HCT116 (cell line): ENCODE data around the gene ZMYM2. TPM values are rescaled to one million over a fixed set of nuclear protein-coding genes. Genes with fewer than 3 reads are reported as not detected.

Source experiments
- ATAC-seq: fragments of 200-7000 bp; cut with Tn5 transposase; 2 replicates; pipeline ENCODE4 v1.9.1; 2020; ENCODE audit warnings: mild to moderate bottlenecking, moderate library complexity
- BruUV-seq: library from RNA; stranded (reverse); fragments of 400-500 nt; replicated peaks from 2 replicates; lab custom pipeline; 2021; lab: Mats Ljungman, UMichigan
- CTCF ChIA-PET: fragments of 300-600 bp; sonication (Branson Sonifier 250); formaldehyde crosslinking; loops from one replicate; lab custom pipeline; 2021; ENCODE audit warnings: antibody characterized with exemption; lab: Charles Lee
- POLR2A ChIA-PET: fragments of 300-600, 350-600 bp; sonication (Branson Sonifier 250); formaldehyde crosslinking; loops from one replicate; lab custom pipeline; 2021; ENCODE audit warnings: antibody characterized with exemption; lab: Charles Lee
- RAD21 ChIA-PET, 2 experiments: fragments of 300-600 bp; sonication (Branson Sonifier 250); formaldehyde crosslinking; loops; one replicate each; lab custom pipeline; 2023; ENCODE audit warnings: low total read pairs in 2 of 2; ENCODE audit not compliant: uncharacterized antibody in 2 of 2, unreplicated experiment in 2 of 2, low non-redundant PET in 1 of 2; lab: Charles Lee
- DNase-seq: peaks from one replicate; pipeline ENCODE4 v3.0.0-alpha.2; 2010; ENCODE audit warnings: low read depth, low spot score
- H2AFZ ChIP-seq: fragments of 200-600 bp; shearing (Covaris generic), sonication (generic); 2 replicates; pipeline ENCODE4 v1.6.1; 2017; ENCODE audit warnings: low read depth, mixed run types, mixed read lengths, antibody characterized with exemption, low read length; ENCODE audit not compliant: poor library complexity, severe bottlenecking
- H3K27ac ChIP-seq: 2 replicates; pipeline ENCODE4 v1.5.1; 2012; ENCODE audit warnings: low read depth, low read length
- H3K27me3 ChIP-seq: fragments of 200-600 bp; sonication (generic); 2 replicates; pipeline ENCODE4 v1.6.1; 2016; ENCODE audit warnings: mixed run types, low read length, mixed read lengths; ENCODE audit not compliant: insufficient read depth
- H3K36me3 ChIP-seq, 2 experiments: fragments of 200-500 bp in 1 of 2; fragments of 200-600 bp in 1 of 2; sonication (Bioruptor generic) in 1 of 2; sonication (generic) in 1 of 2; 2 replicates each; pipeline versions ENCODE4 v1.5.1 to v1.6.1; 2014 to 2016; ENCODE audit warnings: low read length in 2 of 2, inconsistent platforms in 1 of 2, mixed read lengths in 1 of 2, mixed run types in 1 of 2; ENCODE audit not compliant: insufficient read depth in 2 of 2, control insufficient read depth in 1 of 2
- H3K4me1 ChIP-seq, 2 experiments: fragments of 200-600 bp in 1 of 2; sonication (generic) in 1 of 2; 2 replicates each; pipeline versions ENCODE4 v1.5.1 to v1.6.1; 2012 to 2017; ENCODE audit warnings: low read length in 2 of 2, inconsistent platforms in 1 of 2, mild to moderate bottlenecking in 1 of 2, mixed read lengths in 1 of 2, mixed run types in 1 of 2, moderate library complexity in 1 of 2; ENCODE audit not compliant: insufficient read depth in 2 of 2, control insufficient read depth in 1 of 2
- H3K4me2 ChIP-seq: fragments of 200-600 bp; sonication (generic); 2 replicates; pipeline ENCODE4 v1.6.1; 2017; ENCODE audit warnings: mixed run types, low read length, mixed read lengths
- H3K4me3 ChIP-seq, 2 experiments: fragments of 200-600 bp in 1 of 2; sonication (generic) in 1 of 2; replicated peaks in 1 of 2; 2 replicates each; pipeline ENCODE4 v1.5.1; 2011 to 2016; ENCODE audit warnings: low read length in 2 of 2, control low read depth in 1 of 2, low read depth in 1 of 2, mild to moderate bottlenecking in 1 of 2, mixed read lengths in 1 of 2, mixed run types in 1 of 2
- H3K79me2 ChIP-seq: fragments of 200-600 bp; sonication (generic); 2 replicates; pipeline ENCODE4 v1.6.1; 2017; ENCODE audit warnings: mild to moderate bottlenecking, mixed run types, low read length, moderate library complexity, mixed read lengths; ENCODE audit not compliant: insufficient read depth
- H3K9ac ChIP-seq: fragments of 200-600 bp; sonication (generic); 2 replicates; pipeline ENCODE4 v1.6.1; 2016; ENCODE audit warnings: low read length, mixed read lengths
- H3K9me2 ChIP-seq: fragments of 200-600 bp; sonication (generic), shearing (Covaris generic); 2 replicates; pipeline ENCODE4 v1.6.1; 2017; ENCODE audit warnings: mixed run types, mild to moderate bottlenecking, moderate library complexity; ENCODE audit not compliant: insufficient read depth
- H3K9me3 ChIP-seq, 2 experiments: fragments of 200-500 bp in 1 of 2; fragments of 200-600 bp in 1 of 2; sonication (Bioruptor generic) in 1 of 2; sonication (generic) in 1 of 2; 2 replicates each; pipeline ENCODE4 v1.6.1; 2014 to 2017; ENCODE audit warnings: low read length in 2 of 2, mixed read lengths in 2 of 2, inconsistent platforms in 1 of 2, low read depth in 1 of 2, mild to moderate bottlenecking in 1 of 2, mixed run types in 1 of 2, moderate library complexity in 1 of 2; ENCODE audit not compliant: control insufficient read depth in 1 of 2, insufficient read depth in 1 of 2
- H4K20me1 ChIP-seq: fragments of 200-600 bp; sonication (generic), shearing (Covaris generic); 2 replicates; pipeline ENCODE4 v1.6.1; 2017; ENCODE audit warnings: mixed run types, mild to moderate bottlenecking, moderate library complexity; ENCODE audit not compliant: insufficient read depth
- CBX3 ChIP-seq: IDR thresholded peaks from 2 replicates; pipeline ENCODE4 v1.6.1; 2012; ENCODE audit warnings: low read depth
- EGR1 ChIP-seq: IDR thresholded peaks from 2 replicates; pipeline ENCODE4 v1.6.1; 2012; ENCODE audit warnings: low read depth
- EZH2phosphoT487 ChIP-seq: fragments of 200-600 bp; IDR thresholded peaks from 2 replicates; pipeline ENCODE4 v1.6.1; 2018; ENCODE audit warnings: antibody characterized with exemption, borderline replicate concordance
- RAD21 ChIP-seq: IDR thresholded peaks from 2 replicates; pipeline ENCODE4 v1.6.1; 2012; ENCODE audit warnings: low read depth, mild to moderate bottlenecking
- SRF ChIP-seq: IDR thresholded peaks from 2 replicates; pipeline ENCODE4 v1.6.1; 2012; ENCODE audit warnings: low read depth
- YY1 ChIP-seq: IDR thresholded peaks from 2 replicates; pipeline ENCODE4 v1.6.1; 2011; ENCODE audit warnings: low read length, low read depth, moderate library complexity, mild to moderate bottlenecking; ENCODE audit not compliant: insufficient replicate concordance; ENCODE audit errors: extremely low read depth
- intact Hi-C: fragments of 100-400 bp; cut with micrococcal nuclease; formaldehyde crosslinking; loops from 2 replicates; pipeline ENCODE4 v1.10.0; 2022
- total RNA-seq: library from RNA; stranded (reverse); gene quantifications from one replicate; pipeline ENCODE4 v1.2.1, GENCODE V29; 2021; ENCODE audit not compliant: unreplicated experiment
- TF ChIP-seq, protein P1 (sequence below): IDR thresholded peaks from 2 replicates; pipeline ENCODE4 v1.6.1; 2012
- TF ChIP-seq, protein P2 (sequence below): IDR thresholded peaks from 2 replicates; pipeline ENCODE4 v1.6.1; 2011; ENCODE audit warnings: mild to moderate bottlenecking, low read length, moderate library complexity; ENCODE audit not compliant: insufficient replicate concordance; ENCODE audit errors: extremely low read depth
- TF ChIP-seq, protein P3 (sequence below), 3 experiments: fragments of 200-600 bp in 1 of 3; sonication (generic) in 1 of 3; IDR thresholded peaks in 2 of 3; conservative IDR thresholded peaks in 1 of 3; 2 replicates each; pipeline ENCODE4 v1.5.1; 2012 to 2017; ENCODE audit warnings: low read depth in 2 of 3, low read length in 2 of 3, antibody characterized with exemption in 1 of 3, borderline replicate concordance in 1 of 3, control low read depth in 1 of 3, mild to moderate bottlenecking in 1 of 3, mixed read lengths in 1 of 3, mixed run types in 1 of 3, moderate library complexity in 1 of 3; ENCODE audit not compliant: insufficient read depth in 1 of 3

ZMYM2 gene
- total RNA-seq, 1 experiment from 2014 or later: 53.0 TPM

DNA sequence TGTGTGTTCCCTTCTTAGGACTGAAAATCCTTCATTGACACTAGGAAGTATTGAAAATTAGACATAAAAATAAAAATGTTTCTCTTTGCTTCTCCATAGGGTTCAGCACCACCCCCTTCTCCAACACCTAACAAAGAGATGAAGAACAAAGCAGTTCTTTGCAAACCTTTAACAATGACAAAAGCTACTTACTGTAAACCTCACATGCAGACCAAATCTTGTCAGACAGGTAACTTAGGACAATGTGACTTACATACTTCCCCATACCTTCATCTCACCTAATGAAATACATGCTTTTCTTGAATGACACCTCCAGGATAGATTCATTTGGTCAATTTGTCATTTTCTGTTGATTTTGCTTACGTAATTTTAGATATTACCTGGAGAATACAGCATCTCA is 99.9 kb downstream of the ZMYM2 start:
- Histone ChIP-seq H3K4me2 (no peak overlapping the region), H3K9ac (no peak overlapping the region), H2AFZ (no peak overlapping the region), H3K4me1 (no peaks in the 10 kb centered on the region)
- no peak for TF ChIP-seq EGR1
- TF ChIP-seq RAD21: no peak
- TF ChIP-seq, protein P1, sequence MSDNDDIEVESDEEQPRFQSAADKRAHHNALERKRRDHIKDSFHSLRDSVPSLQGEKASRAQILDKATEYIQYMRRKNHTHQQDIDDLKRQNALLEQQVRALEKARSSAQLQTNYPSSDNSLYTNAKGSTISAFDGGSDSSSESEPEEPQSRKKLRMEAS: no peak
- TF ChIP-seq EZH2phosphoT487: no peak
- no peak for TF ChIP-seq CBX3
- TF ChIP-seq, protein P2, sequence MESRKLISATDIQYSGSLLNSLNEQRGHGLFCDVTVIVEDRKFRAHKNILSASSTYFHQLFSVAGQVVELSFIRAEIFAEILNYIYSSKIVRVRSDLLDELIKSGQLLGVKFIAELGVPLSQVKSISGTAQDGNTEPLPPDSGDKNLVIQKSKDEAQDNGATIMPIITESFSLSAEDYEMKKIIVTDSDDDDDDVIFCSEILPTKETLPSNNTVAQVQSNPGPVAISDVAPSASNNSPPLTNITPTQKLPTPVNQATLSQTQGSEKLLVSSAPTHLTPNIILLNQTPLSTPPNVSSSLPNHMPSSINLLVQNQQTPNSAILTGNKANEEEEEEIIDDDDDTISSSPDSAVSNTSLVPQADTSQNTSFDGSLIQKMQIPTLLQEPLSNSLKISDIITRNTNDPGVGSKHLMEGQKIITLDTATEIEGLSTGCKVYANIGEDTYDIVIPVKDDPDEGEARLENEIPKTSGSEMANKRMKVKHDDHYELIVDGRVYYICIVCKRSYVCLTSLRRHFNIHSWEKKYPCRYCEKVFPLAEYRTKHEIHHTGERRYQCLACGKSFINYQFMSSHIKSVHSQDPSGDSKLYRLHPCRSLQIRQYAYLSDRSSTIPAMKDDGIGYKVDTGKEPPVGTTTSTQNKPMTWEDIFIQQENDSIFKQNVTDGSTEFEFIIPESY: no peak
- no peak for TF ChIP-seq SRF
- TF ChIP-seq, protein P3, sequence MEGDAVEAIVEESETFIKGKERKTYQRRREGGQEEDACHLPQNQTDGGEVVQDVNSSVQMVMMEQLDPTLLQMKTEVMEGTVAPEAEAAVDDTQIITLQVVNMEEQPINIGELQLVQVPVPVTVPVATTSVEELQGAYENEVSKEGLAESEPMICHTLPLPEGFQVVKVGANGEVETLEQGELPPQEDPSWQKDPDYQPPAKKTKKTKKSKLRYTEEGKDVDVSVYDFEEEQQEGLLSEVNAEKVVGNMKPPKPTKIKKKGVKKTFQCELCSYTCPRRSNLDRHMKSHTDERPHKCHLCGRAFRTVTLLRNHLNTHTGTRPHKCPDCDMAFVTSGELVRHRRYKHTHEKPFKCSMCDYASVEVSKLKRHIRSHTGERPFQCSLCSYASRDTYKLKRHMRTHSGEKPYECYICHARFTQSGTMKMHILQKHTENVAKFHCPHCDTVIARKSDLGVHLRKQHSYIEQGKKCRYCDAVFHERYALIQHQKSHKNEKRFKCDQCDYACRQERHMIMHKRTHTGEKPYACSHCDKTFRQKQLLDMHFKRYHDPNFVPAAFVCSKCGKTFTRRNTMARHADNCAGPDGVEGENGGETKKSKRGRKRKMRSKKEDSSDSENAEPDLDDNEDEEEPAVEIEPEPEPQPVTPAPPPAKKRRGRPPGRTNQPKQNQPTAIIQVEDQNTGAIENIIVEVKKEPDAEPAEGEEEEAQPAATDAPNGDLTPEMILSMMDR (IDR thresholded peaks at IDR 0.05 in 2 of 3, conservative IDR thresholded peaks at IDR 0.05 in 1 of 3; ENCODE audit: borderline replicate concordance in 1 of 3, insufficient read depth in 1 of 3, low read depth in 2 of 3, low read length in 2 of 3): no peak
- no peak for TF ChIP-seq YY1
- TF ChIP-seq, all 23 proteins: peak for 0
- ChIA-PET RAD21 (no interaction called here), POLR2A (no interaction called here), CTCF (no interaction called here)
- no peak overlapping the region for H3K4me3 ChIP-seq
- no peaks in the 10 kb centered on the region for H3K9me2 ChIP-seq
- H3K79me2 ChIP-seq: no peaks in the 10 kb centered on the region
- no peak for DNase-seq
- no peak for ATAC-seq
- BruUV-seq: no TSS peak
- intact Hi-C loops: loop anchor here (5.0 kb wide), 1 partner anchor 104 kb away; the partner anchor contains the start of gene GJA3
- no peak overlapping the region for H3K27ac ChIP-seq
- no peaks in the 10 kb centered on the region for H3K27me3 ChIP-seq
- peaks cover 16 to 35% of the 10 kb centered on the region in 2 experiments for H3K36me3 ChIP-seq
- no peaks in the 10 kb centered on the region for H3K9me3 ChIP-seq
- no peaks in the 10 kb centered on the region for H4K20me1 ChIP-seq
